ENCODE results near the gene CXCL6.

Gene CXCL6

DNA sequence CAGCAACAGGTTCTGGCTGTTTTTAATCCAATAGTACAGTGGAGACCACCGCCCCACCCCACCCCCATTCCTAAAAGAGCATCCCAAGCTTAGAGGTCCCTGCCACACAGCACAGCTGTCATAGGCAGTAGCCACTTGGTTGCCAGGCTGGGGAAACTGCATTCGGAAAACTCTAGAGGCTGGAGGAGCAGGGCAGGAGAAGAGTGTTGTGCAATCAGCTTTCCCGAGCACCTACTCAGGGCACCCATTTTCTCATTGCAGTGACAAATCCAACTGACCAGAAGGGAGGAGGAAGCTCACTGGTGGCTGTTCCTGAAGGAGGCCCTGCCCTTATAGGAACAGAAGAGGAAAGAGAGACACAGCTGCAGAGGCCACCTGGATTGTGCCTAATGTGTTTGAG lies 33.8 kb downstream of the CXCL6 start:
- CTCF ChIA-PET, result interaction anchor here (0.9 kb wide), 1 partner anchor 228 kb away, joined by 5 read pairs; the partner anchor contains the start of gene CXCL2
- Histone ChIP-seq H3K4me1 (ENCODE audit: control extremely low read depth in 1 of 4, control insufficient read depth in 4 of 4, insufficient read depth in 4 of 4, low read length in 3 of 4) (peaks cover 8 to 25% (median 17%) of the 10 kb centered on the region in 4 experiments), H3K9me3 (ENCODE audit: control extremely low read depth in 1 of 5, control insufficient read depth in 4 of 5, insufficient read depth in 2 of 5, low read depth in 1 of 5, low read length in 4 of 5) (no peaks in the 10 kb centered on the region), H3K36me3 (ENCODE audit: control insufficient read depth in 4 of 4, insufficient read depth in 4 of 4, low read length in 3 of 4) (no peaks in the 10 kb centered on the region), H3K4me3 (ENCODE audit: control insufficient read depth in 1 of 7, extremely low read depth in 1 of 7, insufficient read depth in 4 of 7, low read depth in 2 of 7, low read length in 6 of 7) (peak overlapping the region in 1 of 7 experiments; percentile 39), H3K27me3 (replicated peaks in 2 of 5; ENCODE audit: control insufficient read depth in 4 of 5, insufficient read depth in 5 of 5, low read length in 4 of 5) (peaks cover 0 to 8% (median 0%) of the 10 kb centered on the region in 5 experiments), H3K27ac (ENCODE audit: insufficient read depth in 1 of 2, low read depth in 1 of 2, low read length in 2 of 2, poor library complexity in 1 of 2, severe bottlenecking in 2 of 2) (no peak overlapping the region)
- POLR2A ChIA-PET, result no interaction called here
- WGBS (ENCODE audit: insufficient coverage), result 100% methylated on average over 1 of the region's 3 CpGs
- no peak for DNase-seq

- Histone ChIP-seq H3K36me3 (ENCODE audit: control insufficient read depth in 4 of 4, insufficient read depth in 4 of 4, low read length in 3 of 4) (no peaks in the 10 kb centered on the region), H3K4me3 (ENCODE audit: control insufficient read depth in 1 of 7, extremely low read depth in 1 of 7, insufficient read depth in 4 of 7, low read depth in 2 of 7, low read length in 6 of 7) (peak overlapping the region in 1 of 7 experiments; percentile 3), H3K4me1 (ENCODE audit: control extremely low read depth in 1 of 4, control insufficient read depth in 4 of 4, insufficient read depth in 4 of 4, low read length in 3 of 4) (peaks cover 8 to 25% (median 17%) of the 10 kb centered on the region in 4 experiments), H3K27ac (ENCODE audit: insufficient read depth in 1 of 2, low read depth in 1 of 2, low read length in 2 of 2, poor library complexity in 1 of 2, severe bottlenecking in 2 of 2) (no peak overlapping the region), H3K27me3 (replicated peaks in 2 of 5; ENCODE audit: control insufficient read depth in 4 of 5, insufficient read depth in 5 of 5, low read length in 4 of 5) (peaks cover 0 to 8% (median 0%) of the 10 kb centered on the region in 5 experiments), H3K9me3 (ENCODE audit: control extremely low read depth in 1 of 5, control insufficient read depth in 4 of 5, insufficient read depth in 2 of 5, low read depth in 1 of 5, low read length in 4 of 5) (no peaks in the 10 kb centered on the region)
- ChIA-PET POLR2A (no interaction called here), CTCF (interaction anchor here (0.9 to 1.3 kb wide), 2 partner anchors 10 to 228 kb away, joined by 3 to 5 read pairs; partner anchors contain the start of gene CXCL2)
- DNase-seq, result no peak
- 100% methylated on average over 1 of the region's 1 CpG for WGBS (ENCODE audit: insufficient coverage)
Measured at GRCh38 chr4:73870768-73871167, 34.3 kb downstream of the CXCL6 start.

DNA sequence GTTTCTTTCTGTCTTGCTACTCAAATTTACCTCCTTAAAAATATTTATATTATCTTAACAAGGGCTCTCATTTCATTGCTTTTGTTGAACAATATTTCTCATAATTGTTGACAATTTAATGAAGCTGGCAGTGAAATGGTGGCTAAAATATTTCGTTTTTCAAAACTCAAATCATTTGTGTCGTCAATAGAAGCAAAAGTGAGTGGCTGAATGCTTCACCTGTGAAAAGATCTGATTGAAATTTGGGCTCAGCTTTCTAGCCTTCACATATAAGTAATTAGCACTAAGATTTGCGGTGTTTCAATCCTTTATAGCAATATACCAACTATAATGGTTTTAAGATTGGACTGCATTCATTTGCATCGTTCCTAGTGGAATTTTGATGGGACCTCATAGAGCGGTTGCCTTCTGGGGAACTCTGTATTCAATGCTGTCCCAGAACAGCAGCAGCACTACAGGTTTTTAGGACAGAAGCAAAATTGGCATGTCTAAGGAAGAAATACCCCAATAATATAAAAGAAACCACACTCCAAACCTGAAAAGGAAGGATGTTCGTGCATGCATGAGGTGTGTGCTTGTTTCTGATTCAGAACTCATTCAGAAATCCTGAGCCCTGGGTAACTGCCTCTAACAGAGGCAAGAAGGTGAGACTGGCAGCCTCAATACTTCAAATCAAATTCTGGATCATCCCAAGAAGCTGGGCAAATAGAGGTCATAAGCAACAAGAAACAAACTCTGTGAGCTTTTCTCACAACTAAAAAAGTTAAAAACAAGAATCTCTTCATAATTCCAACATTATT lies 35.2 kb downstream of the CXCL6 start:
- peaks cover 8 to 25% (median 17%) of the 10 kb centered on the region in 4 experiments for H3K4me1 ChIP-seq (ENCODE audit: control extremely low read depth in 1 of 4, control insufficient read depth in 4 of 4, insufficient read depth in 4 of 4, low read length in 3 of 4)
- no peak for DNase-seq
- no peak overlapping the region for H3K27ac ChIP-seq (ENCODE audit: insufficient read depth in 1 of 2, low read depth in 1 of 2, low read length in 2 of 2, poor library complexity in 1 of 2, severe bottlenecking in 2 of 2)
- ChIA-PET POLR2A (no interaction called here), CTCF (interaction anchor here (0.7 to 1.3 kb wide), 3 partner anchors 9 to 239 kb away, joined by 3 read pairs; no protein-coding TSS in a partner anchor)
- no peak overlapping the region for H3K4me3 ChIP-seq (ENCODE audit: control insufficient read depth in 1 of 7, extremely low read depth in 1 of 7, insufficient read depth in 4 of 7, low read depth in 2 of 7, low read length in 6 of 7)
- WGBS (ENCODE audit: insufficient coverage), result 96% methylated on average over 5 of the region's 6 CpGs
- H3K36me3 ChIP-seq (ENCODE audit: control insufficient read depth in 4 of 4, insufficient read depth in 4 of 4, low read length in 3 of 4), result no peaks in the 10 kb centered on the region
- no peaks in the 10 kb centered on the region for H3K9me3 ChIP-seq (ENCODE audit: control extremely low read depth in 1 of 5, control insufficient read depth in 4 of 5, insufficient read depth in 2 of 5, low read depth in 1 of 5, low read length in 4 of 5)
- peaks cover 0 to 8% (median 0%) of the 10 kb centered on the region in 5 experiments for H3K27me3 ChIP-seq (replicated peaks in 2 of 5; ENCODE audit: control insufficient read depth in 4 of 5, insufficient read depth in 5 of 5, low read length in 4 of 5)

- Histone ChIP-seq H3K36me3 (ENCODE audit: control insufficient read depth in 4 of 4, insufficient read depth in 4 of 4, low read length in 3 of 4) (no peaks in the 10 kb centered on the region), H3K4me3 (ENCODE audit: control insufficient read depth in 1 of 7, extremely low read depth in 1 of 7, insufficient read depth in 4 of 7, low read depth in 2 of 7, low read length in 6 of 7) (no peak overlapping the region), H3K9me3 (ENCODE audit: control extremely low read depth in 1 of 5, control insufficient read depth in 4 of 5, insufficient read depth in 2 of 5, low read depth in 1 of 5, low read length in 4 of 5) (no peaks in the 10 kb centered on the region), H3K27ac (ENCODE audit: insufficient read depth in 1 of 2, low read depth in 1 of 2, low read length in 2 of 2, poor library complexity in 1 of 2, severe bottlenecking in 2 of 2) (no peak overlapping the region), H3K27me3 (replicated peaks in 2 of 5; ENCODE audit: control insufficient read depth in 4 of 5, insufficient read depth in 5 of 5, low read length in 4 of 5) (peaks cover 0 to 8% (median 0%) of the 10 kb centered on the region in 5 experiments), H3K4me1 (ENCODE audit: control extremely low read depth in 1 of 4, control insufficient read depth in 4 of 4, insufficient read depth in 4 of 4, low read length in 3 of 4) (peaks cover 8 to 25% (median 17%) of the 10 kb centered on the region in 4 experiments)
- ChIA-PET POLR2A (no interaction called here), CTCF (interaction anchor here (0.7 to 1.3 kb wide), 4 partner anchors 9 to 238 kb away, joined by 3 read pairs; no protein-coding TSS in a partner anchor)
- WGBS (ENCODE audit: insufficient coverage), result no CpG with 5 or more reads among the region's 2 CpGs
- DNase-seq, result peak; percentile 29 to 60 (median 52)
Measured at GRCh38 chr4:73872316-73873108, 36.0 kb downstream of the CXCL6 start.

DNA sequence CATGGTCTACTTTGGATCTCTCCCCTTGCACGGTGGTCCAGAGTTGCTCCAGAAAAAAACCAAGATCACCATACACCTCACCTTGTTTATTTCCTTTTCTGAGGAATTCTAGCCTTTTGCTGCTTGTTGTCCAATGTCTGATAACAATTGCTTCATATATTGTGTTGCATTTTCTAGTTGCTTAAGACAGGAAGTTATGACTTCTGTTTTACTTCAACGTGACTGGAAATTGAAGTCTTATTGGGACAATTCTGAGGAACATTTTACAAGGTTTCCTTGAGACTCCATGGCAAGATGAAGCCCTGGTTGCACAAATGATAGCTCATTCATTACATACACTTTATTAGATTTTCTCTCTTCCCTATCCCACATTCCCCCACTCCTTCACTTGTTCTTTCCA lies 37.9 kb downstream of the CXCL6 start:
- 80% methylated on average over 1 of the region's 2 CpGs for WGBS (ENCODE audit: insufficient coverage)
- no peaks in the 10 kb centered on the region for H3K9me3 ChIP-seq (ENCODE audit: control extremely low read depth in 1 of 5, control insufficient read depth in 4 of 5, insufficient read depth in 2 of 5, low read depth in 1 of 5, low read length in 4 of 5)
- H3K36me3 ChIP-seq (ENCODE audit: control insufficient read depth in 4 of 4, insufficient read depth in 4 of 4, low read length in 3 of 4), result no peaks in the 10 kb centered on the region
- POLR2A ChIA-PET, result no interaction called here
- CTCF ChIA-PET, result no interaction called here
- no peak overlapping the region for H3K27ac ChIP-seq (ENCODE audit: insufficient read depth in 1 of 2, low read depth in 1 of 2, low read length in 2 of 2, poor library complexity in 1 of 2, severe bottlenecking in 2 of 2)
- H3K27me3 ChIP-seq (replicated peaks in 2 of 5; ENCODE audit: control insufficient read depth in 4 of 5, insufficient read depth in 5 of 5, low read length in 4 of 5), result peaks cover 0 to 8% (median 0%) of the 10 kb centered on the region in 5 experiments
- H3K4me3 ChIP-seq (ENCODE audit: control insufficient read depth in 1 of 7, extremely low read depth in 1 of 7, insufficient read depth in 4 of 7, low read depth in 2 of 7, low read length in 6 of 7), result no peak overlapping the region
- DNase-seq, result no peak
- peaks cover 8 to 17% (median 12%) of the 10 kb centered on the region in 4 experiments for H3K4me1 ChIP-seq (ENCODE audit: control extremely low read depth in 1 of 4, control insufficient read depth in 4 of 4, insufficient read depth in 4 of 4, low read length in 3 of 4)

DNA sequence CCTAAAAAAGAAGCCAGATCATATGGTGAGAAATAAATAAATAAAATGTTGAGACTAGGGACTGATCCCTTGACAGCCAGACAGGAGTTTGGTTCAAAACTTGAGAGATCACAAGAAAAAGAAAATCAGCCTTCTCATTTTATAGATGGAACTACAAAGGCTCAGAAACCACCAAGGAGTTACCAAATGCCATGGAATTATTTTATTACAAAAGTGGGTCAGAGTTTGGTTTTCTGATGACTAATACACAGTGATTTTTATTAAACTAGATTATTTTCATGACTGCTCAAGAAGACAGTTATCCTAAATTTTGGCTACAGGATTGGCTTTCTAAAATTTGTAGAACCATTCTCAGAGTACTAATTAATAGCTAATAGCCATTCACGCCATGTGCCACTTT lies 38.9 kb downstream of the CXCL6 start:
- POLR2A ChIA-PET, result no interaction called here
- H3K4me3 ChIP-seq (ENCODE audit: control insufficient read depth in 1 of 7, extremely low read depth in 1 of 7, insufficient read depth in 4 of 7, low read depth in 2 of 7, low read length in 6 of 7), result no peak overlapping the region
- WGBS (ENCODE audit: insufficient coverage), result no CpG with 5 or more reads among the region's 1 CpG
- no peak overlapping the region for H3K27ac ChIP-seq (ENCODE audit: insufficient read depth in 1 of 2, low read depth in 1 of 2, low read length in 2 of 2, poor library complexity in 1 of 2, severe bottlenecking in 2 of 2)
- H3K27me3 ChIP-seq (replicated peaks in 2 of 5; ENCODE audit: control insufficient read depth in 4 of 5, insufficient read depth in 5 of 5, low read length in 4 of 5), result no peaks in the 10 kb centered on the region
- no peaks in the 10 kb centered on the region for H3K36me3 ChIP-seq (ENCODE audit: control insufficient read depth in 4 of 4, insufficient read depth in 4 of 4, low read length in 3 of 4)
- peaks cover 7 to 10% (median 8%) of the 10 kb centered on the region in 4 experiments for H3K4me1 ChIP-seq (ENCODE audit: control extremely low read depth in 1 of 4, control insufficient read depth in 4 of 4, insufficient read depth in 4 of 4, low read length in 3 of 4)
- CTCF ChIA-PET, result interaction anchor here (0.7 kb wide), 2 partner anchors 11 to 259 kb away, joined by 3 read pairs; no protein-coding TSS in a partner anchor
- no peak for DNase-seq
- no peaks in the 10 kb centered on the region for H3K9me3 ChIP-seq (ENCODE audit: control extremely low read depth in 1 of 5, control insufficient read depth in 4 of 5, insufficient read depth in 2 of 5, low read depth in 1 of 5, low read length in 4 of 5)
